ENCODE measurements around the gene SOWAHA. TPM values are rescaled to one million over a fixed set of nuclear protein-coding genes. Genes with fewer than 3 reads are reported as not detected.

SOWAHA gene
- total and polyA plus RNA-seq, 2 donors (not counting 3 experiments of a cell fraction or from before 2014, with no cell fraction given): not detected

DNA sequence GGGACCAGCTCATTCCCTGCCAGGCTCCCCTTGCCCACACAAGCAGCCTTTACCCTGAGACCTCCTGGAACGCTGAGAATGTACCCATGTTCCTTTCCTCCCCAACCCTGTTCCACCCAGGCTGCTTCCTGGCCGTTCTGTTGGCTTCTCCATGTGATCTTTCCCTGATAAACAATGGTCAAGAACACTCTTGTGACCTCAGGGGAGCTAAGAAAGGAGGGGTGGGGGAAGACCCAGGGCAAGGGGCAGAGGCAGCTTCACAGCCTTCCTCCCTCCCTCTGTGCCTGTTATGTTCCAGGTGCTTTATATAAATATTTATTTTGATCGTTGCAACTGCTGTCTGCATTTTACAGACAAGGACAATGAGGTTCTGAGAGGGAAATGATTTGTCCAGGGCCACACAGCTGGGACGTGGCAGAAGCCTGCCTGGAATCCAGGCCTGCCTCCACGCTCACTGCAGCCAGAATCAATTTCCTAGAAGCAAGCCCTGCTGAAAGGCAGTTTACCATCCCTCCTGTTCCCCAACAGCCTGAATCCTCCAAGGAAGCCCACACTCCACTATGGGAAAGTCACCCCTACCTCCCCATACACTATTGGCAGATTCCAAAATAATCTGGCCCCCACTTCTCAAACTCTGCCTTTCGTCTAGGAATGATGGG, 13.5 kb downstream of the SOWAHA start:
- Histone ChIP-seq H3K27me3 (ENCODE audit: control insufficient read depth in 2 of 2, insufficient read depth in 2 of 2, low read length in 2 of 2) (no peaks in the 10 kb centered on the region), H2AFZ (ENCODE audit: low read depth, low read length) (no peak overlapping the region), H3K4me2 (ENCODE audit: insufficient read depth, low read length) (no peak overlapping the region), H3K36me3 (ENCODE audit: control insufficient read depth in 2 of 2, extremely low read depth in 1 of 2, insufficient read depth in 2 of 2, low read length in 2 of 2) (peaks cover 2 to 4% of the 10 kb centered on the region in 2 experiments), H3K9ac (replicated peaks; ENCODE audit: extremely low read depth, insufficient read depth, low read length) (no peak overlapping the region), H3K4me1 (ENCODE audit: control insufficient read depth, extremely low read depth, insufficient read depth, low read length) (peaks cover 12% of the 10 kb centered on the region), H3K79me2 (ENCODE audit: control insufficient read depth, insufficient read depth, low read length) (no peaks in the 10 kb centered on the region), H3K4me3 (replicated peaks in 1 of 3; ENCODE audit: insufficient read depth in 1 of 3, low read depth in 1 of 3, low read length in 3 of 3) (no peak overlapping the region), H4K20me1 (replicated peaks; ENCODE audit: control insufficient read depth, extremely low read depth, insufficient read depth, low read length) (no peaks in the 10 kb centered on the region), H3K9me3 (replicated peaks; ENCODE audit: control insufficient read depth, insufficient read depth, low read length) (no peaks in the 10 kb centered on the region), H3K9me1 (replicated peaks; ENCODE audit: control insufficient read depth, extremely low read depth, insufficient read depth, low read length) (no peaks in the 10 kb centered on the region), H3K27ac (ENCODE audit: insufficient read depth, low read depth, low read length) (no peak overlapping the region)
- DNase-seq (ENCODE audit: low read depth, low spot score) (peak; percentile 51), FAIRE-seq (peak; percentile 70)
- BruUV-seq (replicated peaks): no TSS peak
- ChIA-PET POLR2A (no interaction called here), CTCF (interaction anchor here (0.8 to 9.9 kb wide), 4 partner anchors 28 to 72 kb away, joined by 4 to 122 read pairs (median 5); partner anchors contain the start of gene GDF9)
- dilution Hi-C loops (cut with MboI; ENCODE audit: extremely low pct_ligation_motif_present, low sequenced_read_pairs): no loop called here
- intact Hi-C loops (cut with micrococcal nuclease): loop anchor here (10.0 kb wide), 1 partner anchor 532 kb away; the partner anchor contains the start of gene SLC22A4
- no peak for TF ChIP-seq POLR2A (IDR thresholded peaks at IDR 0.05; ENCODE audit: low read depth, low read length)
- TF ChIP-seq, protein P1, sequence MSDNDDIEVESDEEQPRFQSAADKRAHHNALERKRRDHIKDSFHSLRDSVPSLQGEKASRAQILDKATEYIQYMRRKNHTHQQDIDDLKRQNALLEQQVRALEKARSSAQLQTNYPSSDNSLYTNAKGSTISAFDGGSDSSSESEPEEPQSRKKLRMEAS (IDR thresholded peaks at IDR 0.05; ENCODE audit: insufficient read depth, insufficient read length): no peak
- no peak for TF ChIP-seq FOS (IDR thresholded peaks at IDR 0.05; ENCODE audit: borderline replicate concordance, insufficient read depth, low read length)
- TF ChIP-seq POLR2AphosphoS5 (IDR thresholded peaks at IDR 0.05; ENCODE audit: insufficient read depth, low read depth, low read length): no peak

GRCh38 chr5:132827943-132828673, 15.0 kb downstream of the SOWAHA start:
- Histone ChIP-seq H2AFZ (ENCODE audit: low read depth, low read length) (no peak overlapping the region), H4K20me1 (replicated peaks; ENCODE audit: control insufficient read depth, extremely low read depth, insufficient read depth, low read length) (no peaks in the 10 kb centered on the region), H3K4me2 (ENCODE audit: insufficient read depth, low read length) (no peak overlapping the region), H3K9ac (replicated peaks; ENCODE audit: extremely low read depth, insufficient read depth, low read length) (no peak overlapping the region), H3K27ac (ENCODE audit: insufficient read depth, low read depth, low read length) (no peak overlapping the region), H3K79me2 (ENCODE audit: control insufficient read depth, insufficient read depth, low read length) (no peaks in the 10 kb centered on the region), H3K27me3 (ENCODE audit: control insufficient read depth in 2 of 2, insufficient read depth in 2 of 2, low read length in 2 of 2) (no peaks in the 10 kb centered on the region), H3K4me3 (replicated peaks in 1 of 3; ENCODE audit: insufficient read depth in 1 of 3, low read depth in 1 of 3, low read length in 3 of 3) (no peak overlapping the region), H3K4me1 (ENCODE audit: control insufficient read depth, extremely low read depth, insufficient read depth, low read length) (peaks cover 12% of the 10 kb centered on the region), H3K9me1 (replicated peaks; ENCODE audit: control insufficient read depth, extremely low read depth, insufficient read depth, low read length) (no peaks in the 10 kb centered on the region), H3K9me3 (replicated peaks; ENCODE audit: control insufficient read depth, insufficient read depth, low read length) (no peaks in the 10 kb centered on the region), H3K36me3 (ENCODE audit: control insufficient read depth in 2 of 2, extremely low read depth in 1 of 2, insufficient read depth in 2 of 2, low read length in 2 of 2) (peaks cover 2 to 4% of the 10 kb centered on the region in 2 experiments)
- TF ChIP-seq MYC (IDR thresholded peaks at IDR 0.05; ENCODE audit: low read depth, low read length) (no peak), POLR2A (IDR thresholded peaks at IDR 0.05; ENCODE audit: low read depth, low read length) (no peak), JUN (IDR thresholded peaks at IDR 0.05; ENCODE audit: borderline replicate concordance, insufficient read depth, insufficient read length, low read depth) (no peak), FOS (IDR thresholded peaks at IDR 0.05; ENCODE audit: borderline replicate concordance, insufficient read depth, low read length) (no peak), GATA2 (IDR thresholded peaks at IDR 0.05; ENCODE audit: insufficient read depth, insufficient read length, low read depth, low read length) (no peak), POLR2AphosphoS5 (IDR thresholded peaks at IDR 0.05; ENCODE audit: insufficient read depth, low read depth, low read length) (no peak), EZH2 (IDR thresholded peaks at IDR 0.05; ENCODE audit: borderline replicate concordance, low read depth, low read length, severe bottlenecking) (no peak)
- TF ChIP-seq, protein P1 (IDR thresholded peaks at IDR 0.05; ENCODE audit: insufficient read depth, insufficient read length): no peak
- TF ChIP-seq, protein P2, sequence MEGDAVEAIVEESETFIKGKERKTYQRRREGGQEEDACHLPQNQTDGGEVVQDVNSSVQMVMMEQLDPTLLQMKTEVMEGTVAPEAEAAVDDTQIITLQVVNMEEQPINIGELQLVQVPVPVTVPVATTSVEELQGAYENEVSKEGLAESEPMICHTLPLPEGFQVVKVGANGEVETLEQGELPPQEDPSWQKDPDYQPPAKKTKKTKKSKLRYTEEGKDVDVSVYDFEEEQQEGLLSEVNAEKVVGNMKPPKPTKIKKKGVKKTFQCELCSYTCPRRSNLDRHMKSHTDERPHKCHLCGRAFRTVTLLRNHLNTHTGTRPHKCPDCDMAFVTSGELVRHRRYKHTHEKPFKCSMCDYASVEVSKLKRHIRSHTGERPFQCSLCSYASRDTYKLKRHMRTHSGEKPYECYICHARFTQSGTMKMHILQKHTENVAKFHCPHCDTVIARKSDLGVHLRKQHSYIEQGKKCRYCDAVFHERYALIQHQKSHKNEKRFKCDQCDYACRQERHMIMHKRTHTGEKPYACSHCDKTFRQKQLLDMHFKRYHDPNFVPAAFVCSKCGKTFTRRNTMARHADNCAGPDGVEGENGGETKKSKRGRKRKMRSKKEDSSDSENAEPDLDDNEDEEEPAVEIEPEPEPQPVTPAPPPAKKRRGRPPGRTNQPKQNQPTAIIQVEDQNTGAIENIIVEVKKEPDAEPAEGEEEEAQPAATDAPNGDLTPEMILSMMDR (IDR thresholded peaks at IDR 0.05; ENCODE audit: extremely low read depth in 1 of 2, insufficient read depth in 1 of 2, low read depth in 1 of 2, low read length in 2 of 2): no peak
- dilution Hi-C loops (cut with MboI; ENCODE audit: extremely low pct_ligation_motif_present, low sequenced_read_pairs) (no loop called here), intact Hi-C loops (cut with micrococcal nuclease) (loop anchor here (10.0 kb wide), 1 partner anchor 533 kb away; the partner anchor contains the start of gene SLC22A4)
- no TSS peak for BruUV-seq (replicated peaks)
- DNase-seq (ENCODE audit: low read depth, low spot score) (no peak), FAIRE-seq (no peak)
- ChIA-PET POLR2A (no interaction called here), CTCF (interaction anchor here (0.8 to 9.9 kb wide), 8 partner anchors 8 to 442 kb away, joined by 3 to 122 read pairs (median 4); no protein-coding TSS in a partner anchor)

All from endothelial cell of umbilical vein (primary cell).